Aorta (tissue), 5 donors: ENCODE results near the gene GABRP. TPM values are rescaled to one million over a fixed set of nuclear protein-coding genes. Genes with fewer than 3 reads are reported as not detected.

Source experiments
- ATAC-seq: fragments of 200-7000 bp; cut with Tn5 transposase; one replicate; pipeline ENCODE4 v1.9.1; 2022; ENCODE audit warnings: moderate library complexity; ENCODE audit not compliant: low FRiP score
- DNase-seq, 2 donors: peaks; one replicate each; pipeline ENCODE4 v3.0.0-alpha.2; 2020
- H3K27ac ChIP-seq, 2 donors: one replicate each; pipeline ENCODE4 v1.5.1; 2013; ENCODE audit warnings: low read length in 2 of 2, mild to moderate bottlenecking in 2 of 2, moderate library complexity in 2 of 2, control low read depth in 1 of 2, inconsistent platforms in 1 of 2, low read depth in 1 of 2
- H3K27me3 ChIP-seq, 2 donors: one replicate each; pipeline ENCODE4 v1.6.1; 2013; ENCODE audit warnings: control low read depth in 1 of 2, low read length in 1 of 2, mild to moderate bottlenecking in 1 of 2, moderate library complexity in 1 of 2; ENCODE audit not compliant: insufficient read depth in 2 of 2, control insufficient read depth in 1 of 2
- H3K36me3 ChIP-seq, 2 donors: one replicate each; pipeline ENCODE4 v1.6.1; 2013; ENCODE audit warnings: control low read depth in 1 of 2, low read length in 1 of 2, mild to moderate bottlenecking in 1 of 2; ENCODE audit not compliant: insufficient read depth in 2 of 2, control insufficient read depth in 1 of 2
- H3K4me1 ChIP-seq, 2 donors: one replicate each; pipeline ENCODE4 v1.6.1; 2013; ENCODE audit warnings: low read length in 2 of 2, control low read depth in 1 of 2, mild to moderate bottlenecking in 1 of 2, moderate library complexity in 1 of 2; ENCODE audit not compliant: insufficient read depth in 2 of 2, control insufficient read depth in 1 of 2
- H3K4me3 ChIP-seq, 2 donors: one replicate each; pipeline ENCODE4 v1.5.1; 2013; ENCODE audit warnings: low read length in 2 of 2, control low read depth in 1 of 2, mild to moderate bottlenecking in 1 of 2
- H3K9me3 ChIP-seq: one replicate; pipeline ENCODE4 v1.6.1; 2013; ENCODE audit warnings: mild to moderate bottlenecking, low read length; ENCODE audit not compliant: control insufficient read depth
- WGBS, 2 donors: extraction: QIAGEN DNeasy Blood & Tissue Kit; methylation state at CpG; one replicate each; pipeline ENCODE4 v1.1.7; 2013; 5-methylcytosine and 5-hydroxymethylcytosine counted together
- intact Hi-C, 2 donors: fragments of 100-400 bp; cut with DNase I; formaldehyde crosslinking; loops; one replicate each; pipeline versions ENCODE4 v1.14.2 to v1.15.0; 2022
- polyA plus RNA-seq, 2 donors: library from polyadenylated mRNA; stranded (reverse); fragments of 200-250 nt; gene quantifications; one replicate each; pipeline ENCODE4 v1.2.3, GENCODE V29; 2013
- total RNA-seq, 2 donors: library from RNA; stranded (reverse); fragmentation: NEBNext Ultra II Directional; extraction: Animal tissue kit (Norgen Biotek cat#: 25700); gene quantifications; one replicate each; pipeline ENCODE4 v1.2.1, GENCODE V29; 2021
- donor health status: healthy with polysubstance abuse.
- donor health status: Bipolar disorder and iron deficiency.
- donor health status: DM: no; HTN: no; CAD: no.
- donor health status: DM: no; HTN: no; CAD: no.
- donor health status: DM: yes; HTN: yes; CAD: no.

Gene GABRP
- total and polyA plus RNA-seq, 4 donors = 0.72 to 0.75 TPM; not detected in 2

DNA sequence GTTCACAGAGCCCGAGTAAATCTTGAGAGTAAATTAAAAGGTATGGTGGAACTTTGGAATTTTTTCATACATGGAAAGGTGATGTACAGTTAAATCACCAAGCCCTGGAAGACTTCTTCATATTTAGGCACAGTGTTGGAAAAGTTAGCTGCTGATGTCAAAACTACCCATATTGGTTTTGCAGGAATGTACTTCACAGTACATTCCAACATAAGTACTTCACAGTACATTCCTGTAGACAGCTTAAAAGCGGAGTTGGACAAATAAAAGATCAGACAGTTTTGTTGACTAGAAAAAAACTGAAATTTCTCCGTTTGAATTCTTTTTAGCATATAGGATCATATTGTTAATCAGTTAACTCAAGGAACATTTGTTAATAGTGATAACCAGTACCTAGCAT, 80.1 kb downstream of the GABRP start:
- Histone ChIP-seq H3K9me3 (peaks cover 3% of the 10 kb centered on the region), H3K4me3 (no peak overlapping the region), H3K27me3 (no peaks in the 10 kb centered on the region), H3K36me3 (no peaks in the 10 kb centered on the region), H3K27ac (no peak overlapping the region), H3K4me1 (no peaks in the 10 kb centered on the region)
- WGBS, 2 donors = 89 to 93% methylated on average over 3 of the region's 3 CpGs
- ATAC-seq (no peak), DNase-seq (no peak)
- intact Hi-C loops = no loop called here

Other genes starting within 250 kb of the GABRP start
- 10 to 100 TPM; 10.8 to 13.6 TPM for gene RANBP17, start 78.3 kb downstream of the GABRP start, total RNA-seq
- 1 to 10 TPM; 1.3 to 4.2 TPM for gene RANBP17, start 78.3 kb downstream of the GABRP start, polyA plus RNA-seq